ENCODE measurements around the gene YES1. TPM values are rescaled to one million over a fixed set of nuclear protein-coding genes. Genes with fewer than 3 reads are reported as not detected.

The YES1 gene
- polyA plus RNA-seq, 1 donor from 2014 or later, result 12.0 TPM

DNA sequence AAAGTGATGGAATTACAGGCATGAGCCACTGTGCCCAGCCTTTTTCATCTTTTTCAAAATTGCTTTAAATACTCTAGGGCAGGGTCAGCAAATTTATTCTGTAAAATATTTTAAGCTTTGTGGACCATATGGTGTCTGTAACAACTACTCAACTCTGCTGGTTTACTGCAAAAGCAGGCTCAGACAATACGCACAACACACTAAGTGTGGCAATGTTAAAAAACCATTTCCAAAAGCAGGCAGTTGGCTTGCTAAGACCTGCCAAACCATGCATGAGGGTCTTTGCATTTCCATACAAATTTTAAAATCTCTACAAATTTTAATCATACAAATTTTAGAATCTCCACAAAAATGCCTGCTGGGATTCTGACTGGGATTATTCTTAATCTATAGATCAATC is 44.1 kb downstream of the YES1 start:
- no peaks in the 10 kb centered on the region for H3K9me2 ChIP-seq (ENCODE audit: insufficient read depth, low read length)
- H3K9ac ChIP-seq (ENCODE audit: low read length), result no peak overlapping the region
- no peak overlapping the region for H3K27ac ChIP-seq (ENCODE audit: low read length)
- H3K4me3 ChIP-seq (ENCODE audit: low read length), result no peak overlapping the region
- H3K27me3 ChIP-seq (ENCODE audit: insufficient read depth, low read depth, low read length), result no peaks in the 10 kb centered on the region
- TF ChIP-seq TAF1 (IDR thresholded peaks at IDR 0.05; ENCODE audit: low read depth), result no peak
- TF ChIP-seq, protein P1, sequence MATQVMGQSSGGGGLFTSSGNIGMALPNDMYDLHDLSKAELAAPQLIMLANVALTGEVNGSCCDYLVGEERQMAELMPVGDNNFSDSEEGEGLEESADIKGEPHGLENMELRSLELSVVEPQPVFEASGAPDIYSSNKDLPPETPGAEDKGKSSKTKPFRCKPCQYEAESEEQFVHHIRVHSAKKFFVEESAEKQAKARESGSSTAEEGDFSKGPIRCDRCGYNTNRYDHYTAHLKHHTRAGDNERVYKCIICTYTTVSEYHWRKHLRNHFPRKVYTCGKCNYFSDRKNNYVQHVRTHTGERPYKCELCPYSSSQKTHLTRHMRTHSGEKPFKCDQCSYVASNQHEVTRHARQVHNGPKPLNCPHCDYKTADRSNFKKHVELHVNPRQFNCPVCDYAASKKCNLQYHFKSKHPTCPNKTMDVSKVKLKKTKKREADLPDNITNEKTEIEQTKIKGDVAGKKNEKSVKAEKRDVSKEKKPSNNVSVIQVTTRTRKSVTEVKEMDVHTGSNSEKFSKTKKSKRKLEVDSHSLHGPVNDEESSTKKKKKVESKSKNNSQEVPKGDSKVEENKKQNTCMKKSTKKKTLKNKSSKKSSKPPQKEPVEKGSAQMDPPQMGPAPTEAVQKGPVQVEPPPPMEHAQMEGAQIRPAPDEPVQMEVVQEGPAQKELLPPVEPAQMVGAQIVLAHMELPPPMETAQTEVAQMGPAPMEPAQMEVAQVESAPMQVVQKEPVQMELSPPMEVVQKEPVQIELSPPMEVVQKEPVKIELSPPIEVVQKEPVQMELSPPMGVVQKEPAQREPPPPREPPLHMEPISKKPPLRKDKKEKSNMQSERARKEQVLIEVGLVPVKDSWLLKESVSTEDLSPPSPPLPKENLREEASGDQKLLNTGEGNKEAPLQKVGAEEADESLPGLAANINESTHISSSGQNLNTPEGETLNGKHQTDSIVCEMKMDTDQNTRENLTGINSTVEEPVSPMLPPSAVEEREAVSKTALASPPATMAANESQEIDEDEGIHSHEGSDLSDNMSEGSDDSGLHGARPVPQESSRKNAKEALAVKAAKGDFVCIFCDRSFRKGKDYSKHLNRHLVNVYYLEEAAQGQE (IDR thresholded peaks at IDR 0.05; ENCODE audit: borderline replicate concordance), result no peak
- TF ChIP-seq RAD21 (conservative IDR thresholded peaks at IDR 0.05), result no peak
- TF ChIP-seq MXI1 (conservative IDR thresholded peaks at IDR 0.05; ENCODE audit: poor library complexity, severe bottlenecking), result no peak
- no peak for TF ChIP-seq SMC3 (conservative IDR thresholded peaks at IDR 0.05; ENCODE audit: poor library complexity)
- no peak for TF ChIP-seq EZH2 (IDR thresholded peaks at IDR 0.05; ENCODE audit: borderline replicate concordance, insufficient read depth, low read length, poor library complexity, severe bottlenecking)
- no peak for TF ChIP-seq EP300 (conservative IDR thresholded peaks at IDR 0.05; ENCODE audit: poor library complexity, severe bottlenecking)
- TF ChIP-seq POLR2AphosphoS5 (IDR thresholded peaks at IDR 0.05), result no peak
- TF ChIP-seq, protein P2, sequence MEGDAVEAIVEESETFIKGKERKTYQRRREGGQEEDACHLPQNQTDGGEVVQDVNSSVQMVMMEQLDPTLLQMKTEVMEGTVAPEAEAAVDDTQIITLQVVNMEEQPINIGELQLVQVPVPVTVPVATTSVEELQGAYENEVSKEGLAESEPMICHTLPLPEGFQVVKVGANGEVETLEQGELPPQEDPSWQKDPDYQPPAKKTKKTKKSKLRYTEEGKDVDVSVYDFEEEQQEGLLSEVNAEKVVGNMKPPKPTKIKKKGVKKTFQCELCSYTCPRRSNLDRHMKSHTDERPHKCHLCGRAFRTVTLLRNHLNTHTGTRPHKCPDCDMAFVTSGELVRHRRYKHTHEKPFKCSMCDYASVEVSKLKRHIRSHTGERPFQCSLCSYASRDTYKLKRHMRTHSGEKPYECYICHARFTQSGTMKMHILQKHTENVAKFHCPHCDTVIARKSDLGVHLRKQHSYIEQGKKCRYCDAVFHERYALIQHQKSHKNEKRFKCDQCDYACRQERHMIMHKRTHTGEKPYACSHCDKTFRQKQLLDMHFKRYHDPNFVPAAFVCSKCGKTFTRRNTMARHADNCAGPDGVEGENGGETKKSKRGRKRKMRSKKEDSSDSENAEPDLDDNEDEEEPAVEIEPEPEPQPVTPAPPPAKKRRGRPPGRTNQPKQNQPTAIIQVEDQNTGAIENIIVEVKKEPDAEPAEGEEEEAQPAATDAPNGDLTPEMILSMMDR (IDR thresholded peaks at IDR 0.05; ENCODE audit: poor library complexity, severe bottlenecking), result no peak
- H3K36me3 ChIP-seq (ENCODE audit: insufficient read depth, low read length), result no peaks in the 10 kb centered on the region
- no peaks in the 10 kb centered on the region for H4K20me1 ChIP-seq (ENCODE audit: insufficient read depth)
- no peak overlapping the region for H2AFZ ChIP-seq (ENCODE audit: low read depth, low read length)
- H3F3A ChIP-seq (ENCODE audit: insufficient read depth, low read length, poor library complexity, severe bottlenecking), result no peaks in the 10 kb centered on the region
- no peak overlapping the region for H3K4me2 ChIP-seq (ENCODE audit: low read length)
- no peaks in the 10 kb centered on the region for H3K79me2 ChIP-seq (replicated peaks; ENCODE audit: insufficient read depth, low read length)
- H3K9me3 ChIP-seq (ENCODE audit: low read length), result no peaks in the 10 kb centered on the region

DNA sequence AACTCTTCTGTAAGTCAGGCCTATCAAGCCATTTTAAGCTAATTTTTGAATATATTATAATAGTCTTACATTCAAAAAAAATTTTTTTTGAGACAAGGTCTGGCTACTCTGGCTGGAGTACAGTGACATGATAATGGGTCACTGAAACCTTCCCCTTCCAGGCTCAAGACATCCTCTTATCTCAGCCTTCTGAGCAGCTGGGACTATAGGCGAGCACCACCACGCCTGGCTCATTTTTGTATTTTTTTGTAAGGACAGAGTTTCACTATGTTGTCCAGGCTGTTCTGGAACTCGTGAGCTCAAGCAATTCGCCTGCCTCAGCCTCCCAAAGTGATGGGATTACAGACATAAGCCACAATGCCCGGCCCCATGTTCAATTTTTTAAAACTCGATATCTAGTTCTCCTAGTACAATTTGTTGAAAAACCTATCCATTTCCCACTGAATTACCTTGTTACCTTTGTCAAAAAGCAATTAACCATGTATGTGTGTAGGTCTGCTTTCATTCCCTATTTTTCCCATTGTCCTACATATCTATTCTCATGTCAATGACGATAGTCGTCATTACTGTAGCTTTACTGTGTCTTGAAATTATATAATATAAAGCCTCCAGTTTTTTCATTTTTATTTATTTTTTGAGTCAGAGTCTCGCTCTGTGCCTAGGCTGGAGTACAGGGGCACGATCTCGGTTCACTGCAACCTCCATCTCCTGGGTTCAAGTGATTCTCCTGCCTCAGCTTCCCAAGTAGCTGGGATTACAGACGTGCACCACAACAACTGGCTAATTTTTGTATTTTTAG is 44.8 kb downstream of the YES1 start:
- H3K9me2 ChIP-seq (ENCODE audit: insufficient read depth, low read length), result no peaks in the 10 kb centered on the region
- H3K4me2 ChIP-seq (ENCODE audit: low read length), result no peak overlapping the region
- no peak overlapping the region for H3K9ac ChIP-seq (ENCODE audit: low read length)
- no peak for TF ChIP-seq MXI1 (conservative IDR thresholded peaks at IDR 0.05; ENCODE audit: poor library complexity, severe bottlenecking)
- TF ChIP-seq RAD21 (conservative IDR thresholded peaks at IDR 0.05), result no peak
- TF ChIP-seq EZH2 (IDR thresholded peaks at IDR 0.05; ENCODE audit: borderline replicate concordance, insufficient read depth, low read length, poor library complexity, severe bottlenecking), result no peak
- no peak for TF ChIP-seq EP300 (conservative IDR thresholded peaks at IDR 0.05; ENCODE audit: poor library complexity, severe bottlenecking)
- TF ChIP-seq, protein P2 (IDR thresholded peaks at IDR 0.05; ENCODE audit: poor library complexity, severe bottlenecking), result no peak
- no peak for TF ChIP-seq POLR2AphosphoS5 (IDR thresholded peaks at IDR 0.05)
- H3K79me2 ChIP-seq (replicated peaks; ENCODE audit: insufficient read depth, low read length), result no peaks in the 10 kb centered on the region
- no peak overlapping the region for H2AFZ ChIP-seq (ENCODE audit: low read depth, low read length)
- no peak overlapping the region for H3K4me3 ChIP-seq (ENCODE audit: low read length)
- no peaks in the 10 kb centered on the region for H3F3A ChIP-seq (ENCODE audit: insufficient read depth, low read length, poor library complexity, severe bottlenecking)
- H3K36me3 ChIP-seq (ENCODE audit: insufficient read depth, low read length), result no peaks in the 10 kb centered on the region
- H3K27me3 ChIP-seq (ENCODE audit: insufficient read depth, low read depth, low read length), result no peaks in the 10 kb centered on the region
- no peaks in the 10 kb centered on the region for H4K20me1 ChIP-seq (ENCODE audit: insufficient read depth)
- H3K9me3 ChIP-seq (ENCODE audit: low read length), result no peaks in the 10 kb centered on the region
- no peak overlapping the region for H3K27ac ChIP-seq (ENCODE audit: low read length)

Data from neural cell (in vitro differentiated cells).